HL-60 (cell line): Measurements from ENCODE around the gene ZG16.

Experiments
- CTCF ChIP-seq: IDR thresholded peaks from one replicate; pipeline ENCODE4 v1.5.1; 2011; ENCODE audit warnings: low read length, control low read depth, inconsistent platforms; ENCODE audit not compliant: insufficient read depth
- GABPA ChIP-seq: IDR thresholded peaks from 2 replicates; pipeline ENCODE4 v1.6.1; 2012; ENCODE audit warnings: low read depth
- POLR2AphosphoS5 ChIP-seq: IDR thresholded peaks from 2 replicates; pipeline ENCODE4 v1.6.1; 2012; ENCODE audit warnings: low read depth
- SPI1 ChIP-seq: IDR thresholded peaks from 2 replicates; pipeline ENCODE4 v1.6.1; 2012; ENCODE audit warnings: low read depth, mild to moderate bottlenecking, borderline replicate concordance
- TF ChIP-seq, protein P1 (sequence below): IDR thresholded peaks from 2 replicates; pipeline ENCODE4 v1.6.1; 2012; ENCODE audit warnings: low read depth; ENCODE audit not compliant: insufficient replicate concordance

DNA sequence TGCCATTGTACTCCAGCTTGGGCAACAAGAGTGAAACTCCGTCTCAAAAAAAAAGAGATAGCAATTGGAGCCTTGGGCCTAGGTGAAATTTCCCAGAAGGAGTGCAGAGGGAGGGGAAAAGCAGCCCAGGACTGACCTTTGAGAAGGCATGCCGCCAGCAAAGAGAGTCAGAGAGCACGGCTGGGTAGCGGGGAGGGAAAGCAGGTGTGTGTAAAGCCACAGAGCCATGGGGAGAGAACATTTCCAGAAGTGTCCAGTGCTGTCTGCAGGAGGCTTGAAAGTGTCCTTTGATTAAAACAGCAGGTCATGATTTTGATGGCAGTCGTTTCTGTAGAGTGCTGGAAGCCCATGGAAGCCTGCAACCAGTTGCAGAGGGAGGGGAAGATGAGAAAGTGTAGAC is 40.3 kb upstream of the ZG16 start:
- TF ChIP-seq CTCF (no peak), POLR2AphosphoS5 (no peak), SPI1 (no peak), GABPA (no peak)
- TF ChIP-seq, protein P1, sequence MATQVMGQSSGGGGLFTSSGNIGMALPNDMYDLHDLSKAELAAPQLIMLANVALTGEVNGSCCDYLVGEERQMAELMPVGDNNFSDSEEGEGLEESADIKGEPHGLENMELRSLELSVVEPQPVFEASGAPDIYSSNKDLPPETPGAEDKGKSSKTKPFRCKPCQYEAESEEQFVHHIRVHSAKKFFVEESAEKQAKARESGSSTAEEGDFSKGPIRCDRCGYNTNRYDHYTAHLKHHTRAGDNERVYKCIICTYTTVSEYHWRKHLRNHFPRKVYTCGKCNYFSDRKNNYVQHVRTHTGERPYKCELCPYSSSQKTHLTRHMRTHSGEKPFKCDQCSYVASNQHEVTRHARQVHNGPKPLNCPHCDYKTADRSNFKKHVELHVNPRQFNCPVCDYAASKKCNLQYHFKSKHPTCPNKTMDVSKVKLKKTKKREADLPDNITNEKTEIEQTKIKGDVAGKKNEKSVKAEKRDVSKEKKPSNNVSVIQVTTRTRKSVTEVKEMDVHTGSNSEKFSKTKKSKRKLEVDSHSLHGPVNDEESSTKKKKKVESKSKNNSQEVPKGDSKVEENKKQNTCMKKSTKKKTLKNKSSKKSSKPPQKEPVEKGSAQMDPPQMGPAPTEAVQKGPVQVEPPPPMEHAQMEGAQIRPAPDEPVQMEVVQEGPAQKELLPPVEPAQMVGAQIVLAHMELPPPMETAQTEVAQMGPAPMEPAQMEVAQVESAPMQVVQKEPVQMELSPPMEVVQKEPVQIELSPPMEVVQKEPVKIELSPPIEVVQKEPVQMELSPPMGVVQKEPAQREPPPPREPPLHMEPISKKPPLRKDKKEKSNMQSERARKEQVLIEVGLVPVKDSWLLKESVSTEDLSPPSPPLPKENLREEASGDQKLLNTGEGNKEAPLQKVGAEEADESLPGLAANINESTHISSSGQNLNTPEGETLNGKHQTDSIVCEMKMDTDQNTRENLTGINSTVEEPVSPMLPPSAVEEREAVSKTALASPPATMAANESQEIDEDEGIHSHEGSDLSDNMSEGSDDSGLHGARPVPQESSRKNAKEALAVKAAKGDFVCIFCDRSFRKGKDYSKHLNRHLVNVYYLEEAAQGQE: no peak
